GM23338 (cell line): ENCODE measurements around the gene MON2. TPM values are rescaled to one million over a fixed set of nuclear protein-coding genes. Genes with fewer than 3 reads are reported as not detected.
A peak's percentile ranks its signal among the peaks of the same experiment; 100 is the strongest.

Experiments used
- ATAC-seq: fragments of 200-7000 bp; cut with Tn5 transposase; 3 replicates; pipeline ENCODE4 v1.9.1; 2020
- DNase-seq: peaks from one replicate; pipeline ENCODE4 v3.0.0-alpha.2; 2015; ENCODE audit warnings: low spot score
- H2AFZ ChIP-seq: fragments of 200-600 bp; sonication (generic); 2 replicates; pipeline ENCODE4 v1.8.0; 2016; ENCODE audit warnings: antibody characterized with exemption, mild to moderate bottlenecking, moderate library complexity
- H3F3A ChIP-seq: fragments of 200-600 bp; sonication (generic); replicated peaks from 2 replicates; pipeline ENCODE4 v1.8.0; 2017; ENCODE audit warnings: antibody characterized with exemption, mixed run types, low read depth
- H3K27ac ChIP-seq: fragments of 200-600 bp; sonication (generic); 2 replicates; pipeline ENCODE4 v1.6.1; 2016; ENCODE audit warnings: low read depth
- H3K27me3 ChIP-seq: fragments of 200-600 bp; sonication (generic); 2 replicates; pipeline ENCODE4 v1.8.0; 2016; ENCODE audit warnings: mild to moderate bottlenecking, mixed run types, moderate library complexity; ENCODE audit not compliant: insufficient read depth
- H3K36me3 ChIP-seq: fragments of 200-600 bp; sonication (generic); 2 replicates; pipeline ENCODE4 v1.8.0; 2016; ENCODE audit warnings: mild to moderate bottlenecking; ENCODE audit not compliant: insufficient read depth
- H3K4me1 ChIP-seq: fragments of 200-600 bp; sonication (generic); 2 replicates; pipeline ENCODE4 v1.8.0; 2016; ENCODE audit warnings: mild to moderate bottlenecking, moderate library complexity; ENCODE audit not compliant: insufficient read depth
- H3K4me2 ChIP-seq: fragments of 200-600 bp; sonication (generic); 2 replicates; pipeline ENCODE4 v1.7.1; 2017; ENCODE audit warnings: mixed run types
- H3K4me3 ChIP-seq: fragments of 200-600 bp; sonication (generic); 2 replicates; pipeline ENCODE4 v1.6.1; 2016; ENCODE audit warnings: mixed run types
- H3K79me2 ChIP-seq: fragments of 200-600 bp; sonication (generic); replicated peaks from 2 replicates; pipeline ENCODE4 v1.8.0; 2017; ENCODE audit warnings: mild to moderate bottlenecking; ENCODE audit not compliant: insufficient read depth
- H3K9me2 ChIP-seq: fragments of 200-600 bp; sonication (generic); 2 replicates; pipeline ENCODE4 v1.8.0; 2017; ENCODE audit not compliant: insufficient read depth
- H4K20me1 ChIP-seq: fragments of 200-600 bp; sonication (generic); replicated peaks from 2 replicates; pipeline ENCODE4 v1.8.0; 2017; ENCODE audit warnings: mild to moderate bottlenecking; ENCODE audit not compliant: insufficient read depth
- H3K27ac Mint-ChIP-seq: 2 replicates; pipeline ENCODE4 v1.8.0; 2020; ENCODE audit warnings: inconsistent platforms, mild to moderate bottlenecking, moderate library complexity, mixed read lengths
- H3K27me3 Mint-ChIP-seq: 3 replicates; pipeline ENCODE4 v1.8.0; 2022; ENCODE audit warnings: low read depth, mild to moderate bottlenecking, moderate library complexity, mixed read lengths, inconsistent platforms; ENCODE audit not compliant: insufficient read depth, poor library complexity
- H3K36me3 Mint-ChIP-seq: 3 replicates; pipeline ENCODE4 v1.8.0; 2021; ENCODE audit warnings: low read depth, mild to moderate bottlenecking, inconsistent platforms, moderate library complexity, mixed read lengths
- H3K4me1 Mint-ChIP-seq: 3 replicates; pipeline ENCODE4 v1.8.0; 2020; ENCODE audit warnings: mild to moderate bottlenecking, inconsistent platforms, mixed read lengths
- H3K4me3 Mint-ChIP-seq: 3 replicates; pipeline ENCODE4 v1.8.0; 2021; ENCODE audit warnings: moderate library complexity, mild to moderate bottlenecking, inconsistent platforms, mixed read lengths
- H3K9me3 Mint-ChIP-seq: 3 replicates; pipeline ENCODE4 v1.8.0; 2020; ENCODE audit warnings: moderate library complexity, mild to moderate bottlenecking, inconsistent platforms, mixed read lengths
- CREB1 ChIP-seq: fragments of 250-450 bp; sonication (Bioruptor Pico); IDR thresholded peaks from 2 replicates; pipeline ENCODE4 v1.5.0; 2020; ENCODE audit warnings: low read depth, mild to moderate bottlenecking, moderate library complexity
- EZH2 ChIP-seq: fragments of 200-600 bp; sonication (generic); IDR thresholded peaks from one replicate; pipeline ENCODE4 v1.8.0; 2017; ENCODE audit warnings: antibody characterized with exemption, mild to moderate bottlenecking, low read depth; ENCODE audit not compliant: unreplicated experiment
- JUNB ChIP-seq: IDR thresholded peaks from one replicate; pipeline ENCODE4 v1.6.1; 2016; ENCODE audit warnings: antibody characterized with exemption; ENCODE audit not compliant: unreplicated experiment
- POLR2AphosphoS5 ChIP-seq: IDR thresholded peaks from 2 replicates; pipeline ENCODE4 v1.6.1; 2016; ENCODE audit warnings: antibody characterized with exemption, low read depth
- REST ChIP-seq: IDR thresholded peaks from one replicate; pipeline ENCODE4 v1.6.1; 2018; ENCODE audit warnings: antibody characterized with exemption; ENCODE audit not compliant: unreplicated experiment
- ZNF114 ChIP-seq: fragments of 250-450 bp; sonication (Bioruptor Pico); IDR thresholded peaks from 2 replicates; pipeline ENCODE4 v1.5.0; 2020; ENCODE audit warnings: mild to moderate bottlenecking, moderate library complexity
- ZNF331 ChIP-seq: fragments of 250-450 bp; sonication (Bioruptor Pico); IDR thresholded peaks from 2 replicates; pipeline ENCODE4 v1.5.0; 2020; ENCODE audit warnings: low read depth, mild to moderate bottlenecking, moderate library complexity
- microRNA counts: library from miRNA; unstranded; fragments of <30 nt; microRNA quantifications from one replicate; lab custom pipeline; 2017
- microRNA-seq: library from miRNA; unstranded; fragments of <30 nt; microRNA quantifications from one replicate; pipeline ENCODE4, GENCODE V29; 2017
- polyA plus RNA-seq: library from polyadenylated mRNA; unstranded; fragments of >200 nt; fragmentation: Nextera tagmentation; extraction: Ambion mirVana; gene quantifications from 2 replicates; pipeline ENCODE4 v1.2.1, GENCODE V29; 2016
- small RNA-seq: library from RNA; depleted of rRNA; stranded (forward); fragments of <200 nt; gene quantifications from one replicate; pipeline ENCODE3, GENCODE V24; 2014; ENCODE audit warnings: low replicate concordance
- total RNA-seq: library from RNA; depleted of rRNA; stranded (reverse); fragments of >200 nt; shearing (Covaris generic); gene quantifications from 2 replicates; pipeline ENCODE4 v1.2.3, GENCODE V29; 2014; rRNA removed

Gene MON2
- total and polyA plus RNA-seq, 2 experiments from 2014 or later: 11.0 to 27.3 TPM

GRCh38 chr12:62647586-62647985 lies 181.0 kb downstream of the MON2 start (continued):
- no peak for TF ChIP-seq REST
- TF ChIP-seq ZNF331 (CRISPR knock-in tag): no peak
- TF ChIP-seq CREB1 (CRISPR knock-in tag): no peak
- TF ChIP-seq ZNF114: no peak

GRCh38 chr12:62649412-62650138 lies 182.9 kb downstream of the MON2 start:
- H3K36me3 Mint-ChIP-seq: peaks cover 35% of the 10 kb centered on the region
- Histone ChIP-seq H3K4me2 (no peak overlapping the region), H3K36me3 (no peaks in the 10 kb centered on the region), H3K4me1 (peaks cover 57% of the 10 kb centered on the region), H4K20me1 (no peaks in the 10 kb centered on the region), H3F3A (peaks cover 4% of the 10 kb centered on the region; the same call in 1 of the 2 replicates), H3K27ac (no peak overlapping the region), H3K9me2 (no peaks in the 10 kb centered on the region), H2AFZ (no peak overlapping the region), H3K79me2 (no peaks in the 10 kb centered on the region), H3K4me3 (no peak overlapping the region), H3K27me3 (peaks cover 10% of the 10 kb centered on the region; the same call in 1 of the 2 replicates)
- H3K4me1 Mint-ChIP-seq: peaks cover 65% of the 10 kb centered on the region
- peaks cover 3% of the 10 kb centered on the region; the same call in 2 of the 3 replicates for H3K9me3 Mint-ChIP-seq
- DNase-seq (no peak), ATAC-seq (no peak)
- peaks cover 32% of the 10 kb centered on the region for H3K27me3 Mint-ChIP-seq
- TF ChIP-seq JUNB: no peak
- TF ChIP-seq EZH2: no peak
- no peak for TF ChIP-seq CREB1 (CRISPR knock-in tag)
- TF ChIP-seq POLR2AphosphoS5: no peak
- H3K4me3 Mint-ChIP-seq: no peak overlapping the region
- H3K27ac Mint-ChIP-seq: no peak overlapping the region

MicroRNAs encoded within 50 kb of the gene (microRNA counts, 767-probe panel; counts per million panel counts)
- not detected for microRNA hsa-let-7i-5p (lab: Ali Mortazavi, UCI)

Small RNA genes lying within 50 kb of the gene (microRNA-seq; reads per million reads assigned to microRNA genes)
- 48.3 reads per million, percentile 56 among the genes with 10 or more reads in this experiment for gene MIRLET7I

Small RNA genes lying within 50 kb of the gene (small RNA-seq; reads per million reads assigned to genes)
- gene MIRLET7I (0.82 reads per million, percentile 54 among the genes with 10 or more reads in this experiment), gene RNU6-399P (not detected)

Other genes starting within 250 kb of the MON2 start
- gene USP15, start 206.4 kb upstream of the MON2 start, total RNA-seq: 29.5 and 33.0 TPM in 2 replicates
- gene USP15, start 206.4 kb upstream of the MON2 start, polyA plus RNA-seq: 60.3 and 64.8 TPM in 2 replicates